HAP-1 (cell line): Measurements from ENCODE around the gene CROCC2.
A peak's percentile ranks its signal among the peaks of the same experiment; 100 is the strongest.

ENCODE experiments used
- DNase-seq, 2 experiments: peaks; one replicate each; pipeline ENCODE4 v3.0.0-alpha.2; 2016 to 2020; ENCODE audit warnings: low spot score in 2 of 2
- H3K27me3 ChIP-seq: fragments of 250-450 bp; sonication (Bioruptor Pico); 2 replicates; pipeline ENCODE4 v1.5.1; 2020; ENCODE audit warnings: low read depth, mild to moderate bottlenecking, moderate library complexity
- H3K36me3 ChIP-seq: fragments of 250-450 bp; sonication (Bioruptor Pico); replicated peaks from 2 replicates; pipeline ENCODE4 v1.5.1; 2020; ENCODE audit warnings: mild to moderate bottlenecking
- H3K4me1 ChIP-seq: fragments of 250-450 bp; sonication (Bioruptor Pico); 2 replicates; pipeline ENCODE4 v1.5.1; 2020; ENCODE audit warnings: mild to moderate bottlenecking
- H3K4me3 ChIP-seq: fragments of 250-450 bp; sonication (Bioruptor Pico); 2 replicates; pipeline ENCODE4 v1.5.1; 2020; ENCODE audit warnings: mild to moderate bottlenecking, moderate library complexity
- H3K9me3 ChIP-seq: fragments of 250-450 bp; sonication (Bioruptor Pico); 2 replicates; pipeline ENCODE4 v1.5.1; 2020; ENCODE audit warnings: mild to moderate bottlenecking, moderate library complexity
- in situ Hi-C: fragments of 300-500 bp; cut with MboI; formaldehyde crosslinking; loops from 3 replicates; pipeline ENCODE4 v1.14.3; 2020; ENCODE audit warnings: low sequenced_read_pairs, inconsistent platforms, mixed read lengths

Gene CROCC2

GRCh38 chr2:240949791-240950705 is 43.9 kb downstream of the CROCC2 start:
- peak in 1 of 2 experiments; percentile 2 for DNase-seq
- H3K27me3 ChIP-seq: peaks cover 11% of the 10 kb centered on the region; the same call in 1 of the 2 replicates
- in situ Hi-C loops: no loop called here
- H3K9me3 ChIP-seq: no peaks in the 10 kb centered on the region
- no peaks in the 10 kb centered on the region for H3K4me1 ChIP-seq
- H3K4me3 ChIP-seq: no peak overlapping the region
- H3K36me3 ChIP-seq: no peaks in the 10 kb centered on the region

GRCh38 chr2:240951045-240951594 is 45.0 kb downstream of the CROCC2 start:
- Histone ChIP-seq H3K36me3 (no peaks in the 10 kb centered on the region), H3K27me3 (peaks cover 21% of the 10 kb centered on the region), H3K4me1 (no peaks in the 10 kb centered on the region), H3K9me3 (no peaks in the 10 kb centered on the region), H3K4me3 (no peak overlapping the region)
- in situ Hi-C loops: no loop called here
- no peak for DNase-seq

GRCh38 chr2:240952496-240953246 is 46.5 kb downstream of the CROCC2 start:
- in situ Hi-C loops: no loop called here
- Histone ChIP-seq H3K4me1 (no peaks in the 10 kb centered on the region), H3K36me3 (no peaks in the 10 kb centered on the region), H3K9me3 (no peaks in the 10 kb centered on the region), H3K27me3 (peaks cover 21% of the 10 kb centered on the region), H3K4me3 (no peak overlapping the region)
- peak in 1 of 2 experiments; percentile 5 for DNase-seq

- Histone ChIP-seq H3K9me3 (no peaks in the 10 kb centered on the region), H3K4me3 (no peak overlapping the region), H3K4me1 (no peaks in the 10 kb centered on the region), H3K27me3 (peaks cover 21% of the 10 kb centered on the region), H3K36me3 (no peaks in the 10 kb centered on the region)
- peak in 1 of 2 experiments; percentile 1 for DNase-seq
- in situ Hi-C loops: no loop called here
These were observed 47.6 kb downstream of the CROCC2 start for GRCh38 chr2:240953426-240954410.

- peaks cover 21% of the 10 kb centered on the region for H3K27me3 ChIP-seq
- no peaks in the 10 kb centered on the region for H3K36me3 ChIP-seq
- H3K4me1 ChIP-seq: no peaks in the 10 kb centered on the region
- peak in 1 of 2 experiments; percentile 3 for DNase-seq
- in situ Hi-C loops: no loop called here
- H3K4me3 ChIP-seq: no peak overlapping the region
- no peaks in the 10 kb centered on the region for H3K9me3 ChIP-seq
These were observed 48.5 kb downstream of the CROCC2 start for GRCh38 chr2:240954436-240955305.

GRCh38 chr2:240955306-240956170 is 49.4 kb downstream of the CROCC2 start:
- H3K4me3 ChIP-seq: no peak overlapping the region
- no peaks in the 10 kb centered on the region for H3K9me3 ChIP-seq
- no peaks in the 10 kb centered on the region for H3K36me3 ChIP-seq
- in situ Hi-C loops: no loop called here
- H3K4me1 ChIP-seq: no peaks in the 10 kb centered on the region
- H3K27me3 ChIP-seq: peaks cover 21% of the 10 kb centered on the region
- DNase-seq: peak in 1 of 2 experiments; percentile 7

GRCh38 chr2:240956171-240956934 is 50.2 kb downstream of the CROCC2 start:
- no peaks in the 10 kb centered on the region for H3K36me3 ChIP-seq
- in situ Hi-C loops: no loop called here
- peaks cover 21% of the 10 kb centered on the region for H3K27me3 ChIP-seq
- no peaks in the 10 kb centered on the region for H3K9me3 ChIP-seq
- peak in 1 of 2 experiments; percentile 6 for DNase-seq
- no peak overlapping the region for H3K4me3 ChIP-seq
- no peaks in the 10 kb centered on the region for H3K4me1 ChIP-seq

- no peaks in the 10 kb centered on the region for H3K36me3 ChIP-seq
- H3K4me3 ChIP-seq: no peak overlapping the region
- H3K9me3 ChIP-seq: no peaks in the 10 kb centered on the region
- H3K27me3 ChIP-seq: peaks cover 21% of the 10 kb centered on the region
- in situ Hi-C loops: no loop called here
- peaks cover 2% of the 10 kb centered on the region; the same call in 1 of the 2 replicates for H3K4me1 ChIP-seq
- peak in 1 of 2 experiments; percentile 6 for DNase-seq
These were observed 51.0 kb downstream of the CROCC2 start for GRCh38 chr2:240956935-240957655.

GRCh38 chr2:240957656-240958365 is 51.7 kb downstream of the CROCC2 start:
- Histone ChIP-seq H3K4me3 (no peak overlapping the region), H3K9me3 (no peaks in the 10 kb centered on the region), H3K4me1 (peaks cover 8% of the 10 kb centered on the region), H3K27me3 (peaks cover 21% of the 10 kb centered on the region), H3K36me3 (no peaks in the 10 kb centered on the region)
- in situ Hi-C loops: no loop called here
- peak in 1 of 2 experiments; percentile 29 for DNase-seq
